MCF 10A (cell line): ENCODE results near the gene INSIG1. TPM values are rescaled to one million over a fixed set of nuclear protein-coding genes. Genes with fewer than 3 reads are reported as not detected.

Experiments
- BruUV-seq: library from RNA; stranded (reverse); fragments of 400-500 nt; replicated peaks from 2 replicates; lab custom pipeline; 2021; lab: Mats Ljungman, UMichigan
- CTCF ChIA-PET: fragments of 300-600 bp; sonication (Branson Sonifier 250); formaldehyde crosslinking; extraction: SDS; loops from one replicate; lab custom pipeline; 2021; ENCODE audit warnings: antibody characterized with exemption, inconsistent platforms; lab: Yijun Ruan, JAX
- POLR2A ChIA-PET: fragments of 300-600, 350-650 bp; sonication (Branson Sonifier 250); formaldehyde crosslinking; extraction: SDS; loops from one replicate; lab custom pipeline; 2020; ENCODE audit warnings: antibody characterized with exemption, inconsistent platforms; lab: Yijun Ruan, JAX
- DNase-seq: peaks from one replicate; pipeline ENCODE4 v3.0.0-alpha.2; 2018; ENCODE audit not compliant: unreplicated experiment
- H3K27ac Mint-ChIP-seq: one replicate; pipeline ENCODE4 v1.8.0; 2022; ENCODE audit warnings: mild to moderate bottlenecking, low read depth, mixed read lengths; ENCODE audit not compliant: unreplicated experiment
- H3K27me3 Mint-ChIP-seq: one replicate; pipeline ENCODE4 v1.8.0; 2022; ENCODE audit warnings: mixed read lengths; ENCODE audit not compliant: insufficient read depth, unreplicated experiment
- H3K36me3 Mint-ChIP-seq: one replicate; pipeline ENCODE4 v1.8.0; 2022; ENCODE audit warnings: mild to moderate bottlenecking, moderate library complexity, mixed read lengths; ENCODE audit not compliant: insufficient read depth, unreplicated experiment
- H3K4me1 Mint-ChIP-seq: one replicate; pipeline ENCODE4 v1.8.0; 2022; ENCODE audit warnings: mixed read lengths; ENCODE audit not compliant: insufficient read depth, unreplicated experiment
- H3K4me3 Mint-ChIP-seq: one replicate; pipeline ENCODE4 v1.8.0; 2022; ENCODE audit warnings: mild to moderate bottlenecking, moderate library complexity, mixed read lengths; ENCODE audit not compliant: unreplicated experiment
- H3K9me3 Mint-ChIP-seq: one replicate; pipeline ENCODE4 v1.8.0; 2022; ENCODE audit warnings: mixed read lengths; ENCODE audit not compliant: unreplicated experiment
- CTCF ChIP-seq: fragments of 200-600 bp; IDR thresholded peaks from one replicate; pipeline ENCODE4 v1.8.0; 2022; ENCODE audit warnings: antibody characterized with exemption, mild to moderate bottlenecking; ENCODE audit not compliant: unreplicated experiment
- intact Hi-C: fragments of 100-400 bp; cut with micrococcal nuclease; formaldehyde crosslinking; loops from 2 replicates; pipeline ENCODE4 v1.14.1; 2022
- total RNA-seq: library from RNA; stranded (reverse); gene quantifications from 2 replicates; pipeline ENCODE4 v1.2.3, GENCODE V29; 2022

Gene INSIG1
- total RNA-seq, 1 experiment from 2014 or later = 11.2 TPM

- ChIA-PET CTCF (interaction anchor here (0.6 to 4.4 kb wide), 8 partner anchors 18 to 956 kb away, joined by 3 to 65 read pairs (median 4); no protein-coding TSS in a partner anchor), POLR2A (interaction anchor here (0.9 kb wide), 1 partner anchor 416 kb away, joined by 3 read pairs; no protein-coding TSS in a partner anchor)
- Mint-ChIP-seq H3K4me3 (no peak overlapping the region), H3K4me1 (peaks cover 4% of the 10 kb centered on the region), H3K9me3 (no peaks in the 10 kb centered on the region), H3K27me3 (peaks cover 13% of the 10 kb centered on the region), H3K27ac (no peak overlapping the region), H3K36me3 (no peaks in the 10 kb centered on the region)
- DNase-seq = no peak
- intact Hi-C loops = loop anchor here (10.0 kb wide), 1 partner anchor 338 kb away; the partner anchor contains the start of gene PAXIP1
- TF ChIP-seq CTCF = no peak
- no TSS peak for BruUV-seq
Measured at GRCh38 chr7:155343150-155343549, 45.5 kb downstream of the INSIG1 start.

- ChIA-PET CTCF (interaction anchor here (0.6 to 4.4 kb wide), 13 partner anchors 12 to 425 kb away, joined by 3 to 65 read pairs (median 12); no protein-coding TSS in a partner anchor), POLR2A (interaction anchor here (1.7 to 2.1 kb wide), 2 partner anchors 44 to 416 kb away, joined by 4 to 12 read pairs; no protein-coding TSS in a partner anchor)
Measured at GRCh38 chr7:155343661-155344121, 46.0 kb downstream of the INSIG1 start.

GRCh38 chr7:155344270-155344617 is 46.6 kb downstream of the INSIG1 start:
- Mint-ChIP-seq H3K36me3 (no peaks in the 10 kb centered on the region), H3K9me3 (no peaks in the 10 kb centered on the region), H3K4me3 (no peak overlapping the region), H3K27me3 (peaks cover 11% of the 10 kb centered on the region), H3K27ac (no peak overlapping the region), H3K4me1 (peaks cover 4% of the 10 kb centered on the region)
- ChIA-PET POLR2A (interaction anchor here (1.2 to 2.1 kb wide), 3 partner anchors 45 to 416 kb away, joined by 4 to 12 read pairs (median 5); no protein-coding TSS in a partner anchor), CTCF (interaction anchor here (0.7 to 4.4 kb wide), 26 partner anchors 12 to 432 kb away, joined by 3 to 65 read pairs (median 5); no protein-coding TSS in a partner anchor)
- BruUV-seq = no TSS peak
- no peak for DNase-seq
- intact Hi-C loops = loop anchor here (2.0 to 10.0 kb wide), 2 partner anchors 45 to 339 kb away; partner anchors contain the start of gene PAXIP1
- TF ChIP-seq CTCF = no peak

More at GRCh38 chr7:155343661-155344121, 46.0 kb downstream of the INSIG1 start:
- no peak overlapping the region for H3K27ac Mint-ChIP-seq
- DNase-seq = no peak
- peaks cover 4% of the 10 kb centered on the region for H3K4me1 Mint-ChIP-seq
- peaks cover 11% of the 10 kb centered on the region for H3K27me3 Mint-ChIP-seq
- H3K36me3 Mint-ChIP-seq = no peaks in the 10 kb centered on the region
- no TSS peak for BruUV-seq
- intact Hi-C loops = loop anchor here (2.0 to 10.0 kb wide), 2 partner anchors 45 to 339 kb away; partner anchors contain the start of gene PAXIP1
- TF ChIP-seq CTCF = no peak
- no peaks in the 10 kb centered on the region for H3K9me3 Mint-ChIP-seq
- H3K4me3 Mint-ChIP-seq = no peak overlapping the region
